ENCODE measurements around the gene ATP8B2.
A peak's percentile ranks its signal among the peaks of the same experiment; 100 is the strongest.

The ATP8B2 gene

GRCh38 chr1:154353460-154353904 is 28.2 kb downstream of the ATP8B2 start (continued):
- TF ChIP-seq GFI1B (tag by site-specific recombination; IDR thresholded peaks at IDR 0.05) (0 out of 2 replicates have a peak, but pooled peaks have one; percentile 27), YY2 (tag by site-specific recombination; IDR thresholded peaks at IDR 0.05) (no peak), ZNF473 (tag by site-specific recombination; IDR thresholded peaks at IDR 0.05) (no peak), ZSCAN4 (tag by site-specific recombination; IDR thresholded peaks at IDR 0.05) (no peak), ZNF169 (tag by site-specific recombination; IDR thresholded peaks at IDR 0.05) (no peak), ZNF335 (tag by site-specific recombination; conservative IDR thresholded peaks at IDR 0.05) (peak; percentile 99), ZNF354C (tag by site-specific recombination; IDR thresholded peaks at IDR 0.05; ENCODE audit: borderline replicate concordance, low read depth) (no peak), SP7 (tag by site-specific recombination; IDR thresholded peaks at IDR 0.05) (no peak), ZNF548 (tag by site-specific recombination; IDR thresholded peaks at IDR 0.05) (no peak), ZFP69B (tag by site-specific recombination; IDR thresholded peaks at IDR 0.05) (no peak), HOXC10 (CRISPR knock-in tag; IDR thresholded peaks at IDR 0.05) (no peak), ZNF530 (tag by site-specific recombination; IDR thresholded peaks at IDR 0.05; ENCODE audit: low read depth) (no peak), ZNF23 (tag by site-specific recombination; IDR thresholded peaks at IDR 0.05; ENCODE audit: borderline replicate concordance) (no peak), ZNF658 (tag by site-specific recombination; IDR thresholded peaks at IDR 0.05) (no peak), YY1 (tag by site-specific recombination; IDR thresholded peaks at IDR 0.05) (no peak), TRIM28 (IDR thresholded peaks at IDR 0.05; ENCODE audit: borderline replicate concordance, low read length) (no peak), KLF17 (tag by site-specific recombination; IDR thresholded peaks at IDR 0.05) (no peak), ZNF2 (tag by site-specific recombination; IDR thresholded peaks at IDR 0.05) (no peak), ZNF248 (tag by site-specific recombination; IDR thresholded peaks at IDR 0.05) (no peak), ZBTB20 (tag by site-specific recombination; IDR thresholded peaks at IDR 0.05) (no peak), ZXDB (tag by site-specific recombination; IDR thresholded peaks at IDR 0.05) (0 out of 2 replicates have a peak, but pooled peaks have one; percentile 2), ZNF580 (tag by site-specific recombination; IDR thresholded peaks at IDR 0.05) (no peak), ZNF174 (tag by site-specific recombination; IDR thresholded peaks at IDR 0.05) (no peak), ZNF571 (tag by site-specific recombination; IDR thresholded peaks at IDR 0.05) (no peak), ZNF621 (tag by site-specific recombination; IDR thresholded peaks at IDR 0.05) (no peak), ZNF518A (tag by site-specific recombination; conservative IDR thresholded peaks at IDR 0.05; ENCODE audit: low read depth) (no peak), KLF7 (tag by site-specific recombination; IDR thresholded peaks at IDR 0.05; ENCODE audit: borderline replicate concordance) (no peak), GLIS2 (tag by site-specific recombination; IDR thresholded peaks at IDR 0.05) (no peak), ZSCAN30 (tag by site-specific recombination; IDR thresholded peaks at IDR 0.05) (no peak), ZNF645 (tag by site-specific recombination; IDR thresholded peaks at IDR 0.05) (peak; percentile 48; the same call in 1 of the 2 replicates), ZNF114 (tag by site-specific recombination; IDR thresholded peaks at IDR 0.05) (no peak), CTCF (tag by site-specific recombination; IDR thresholded peaks at IDR 0.05) (peak; percentile 53), ZBTB21 (tag by site-specific recombination; IDR thresholded peaks at IDR 0.05) (no peak)

Data from HEK293 (cell line).